Upper lobe of left lung (tissue), 4 donors: ENCODE measurements around the gene NBDY.

ENCODE experiments used
- CTCF ChIP-seq, 6 experiments: fragments of 450-650 bp in 4 of 6; fragments of 200-600 bp in 2 of 6; sonication (generic) in 2 of 6; IDR thresholded peaks; one replicate each; pipeline ENCODE4 v1.5.1; 2016 to 2019; ENCODE audit warnings: antibody characterized with exemption in 6 of 6
- EP300 ChIP-seq, 4 donors: sonication (generic); formaldehyde crosslinking; IDR thresholded peaks; one replicate each; pipeline ENCODE4 v1.5.1; 2017; ENCODE audit warnings: antibody characterized with exemption in 4 of 4, control low read depth in 2 of 4
- POLR2A ChIP-seq, 4 donors: fragments of 450-650 bp; IDR thresholded peaks; one replicate each; pipeline ENCODE4 v1.5.1; 2016 to 2017; ENCODE audit warnings: antibody characterized with exemption in 4 of 4, mild to moderate bottlenecking in 2 of 4
- POLR2AphosphoS5 ChIP-seq, 2 donors: sonication (generic); formaldehyde crosslinking; IDR thresholded peaks; one replicate each; pipeline ENCODE4 v1.5.1; 2017; ENCODE audit warnings: antibody characterized with exemption in 2 of 2

GRCh38 chrX:56727531-56727930 is 1.5 kb upstream of the NBDY start:
- TF ChIP-seq POLR2A (IDR thresholded peaks at IDR 0.05) (no peak), CTCF (IDR thresholded peaks at IDR 0.05) (no peak), POLR2AphosphoS5 (IDR thresholded peaks at IDR 0.05) (no peak), EP300 (IDR thresholded peaks at IDR 0.05) (no peak)
